Type B pancreatic cell (in vitro differentiated cells): ENCODE data around the gene DYNC1LI1. TPM values are rescaled to one million over a fixed set of nuclear protein-coding genes. Genes with fewer than 3 reads are reported as not detected.

Source experiments
- DNase-seq: peaks from one replicate; pipeline ENCODE4 v3.0.0; 2021; ENCODE audit warnings: mixed read lengths; ENCODE audit not compliant: unreplicated experiment; ENCODE audit errors: extremely low spot score
- H3K27ac Mint-ChIP-seq: 2 replicates; pipeline ENCODE4 v1.8.0; 2021; ENCODE audit warnings: mild to moderate bottlenecking, mixed read lengths
- H3K27me3 Mint-ChIP-seq: 2 replicates; pipeline ENCODE4 v1.8.0; 2021; ENCODE audit warnings: mixed read lengths
- H3K36me3 Mint-ChIP-seq: 2 replicates; pipeline ENCODE4 v1.8.0; 2021; ENCODE audit warnings: mixed read lengths
- H3K4me1 Mint-ChIP-seq: one replicate; pipeline ENCODE4 v1.8.0; 2021; ENCODE audit warnings: mixed read lengths; ENCODE audit not compliant: unreplicated experiment
- H3K4me3 Mint-ChIP-seq: 2 replicates; pipeline ENCODE4 v1.8.0; 2021; ENCODE audit warnings: mild to moderate bottlenecking, mixed read lengths
- H3K9me3 Mint-ChIP-seq: 2 replicates; pipeline ENCODE4 v1.8.0; 2021; ENCODE audit warnings: mixed read lengths
- CTCF ChIP-seq: fragments of 200-600 bp; sonication (generic); conservative IDR thresholded peaks from 2 replicates; pipeline ENCODE4 v1.5.0; 2021; ENCODE audit warnings: antibody characterized with exemption, mild to moderate bottlenecking
- microRNA-seq: library from miRNA; unstranded; fragments of <30 nt; microRNA quantifications from one replicate; pipeline ENCODE4, GENCODE V29; 2020
- total RNA-seq: library from RNA; stranded (reverse); gene quantifications from 2 replicates; pipeline ENCODE4 v1.2.1, GENCODE V29; 2021; ENCODE audit warnings: low replicate concordance

DYNC1LI1 gene
- total RNA-seq, 1 donor from 2014 or later = 35.9 TPM

DNA sequence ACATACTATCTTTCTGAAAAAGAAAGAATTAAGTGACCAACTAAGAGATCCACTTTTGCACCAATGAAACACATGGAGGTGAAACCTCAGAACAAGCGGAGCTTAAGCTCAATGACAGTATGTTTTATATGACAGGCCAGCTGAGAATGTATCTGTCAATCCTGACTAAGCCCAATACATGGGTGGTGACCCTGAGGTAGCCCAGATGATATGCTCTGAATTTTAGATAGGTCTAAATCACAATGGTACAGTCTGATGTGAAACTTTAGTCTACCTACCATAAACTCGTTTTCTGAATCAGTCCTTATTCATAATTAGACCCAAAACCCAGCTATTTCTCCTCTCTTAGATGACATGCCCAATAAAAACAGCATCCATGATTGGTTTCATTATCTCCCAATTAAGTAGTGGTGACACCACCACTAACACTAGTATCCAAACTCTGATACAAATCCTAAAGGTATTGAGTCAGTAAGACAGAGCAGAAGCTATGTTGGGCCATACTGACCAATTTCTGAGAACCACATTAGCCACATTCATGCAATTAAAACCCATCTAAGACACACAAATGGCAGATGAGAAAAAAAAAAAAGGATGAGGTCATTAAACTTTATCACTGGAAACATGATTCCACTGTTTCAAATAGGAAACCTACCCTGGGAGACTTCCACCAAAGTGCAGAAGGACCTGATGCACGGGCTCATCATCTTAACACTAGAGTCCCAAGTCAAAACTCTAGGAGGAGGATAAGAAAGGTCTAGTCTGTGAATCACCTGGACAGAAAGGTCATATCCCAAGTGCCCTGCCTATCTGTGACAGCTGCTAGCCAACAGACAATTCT is 88.6 kb downstream of the DYNC1LI1 start:
- H3K9me3 Mint-ChIP-seq = no peaks in the 10 kb centered on the region
- no peak for TF ChIP-seq CTCF
- H3K4me1 Mint-ChIP-seq = no peaks in the 10 kb centered on the region
- DNase-seq = no peak
- H3K27me3 Mint-ChIP-seq = no peaks in the 10 kb centered on the region
- peaks cover 31% of the 10 kb centered on the region for H3K36me3 Mint-ChIP-seq
- H3K4me3 Mint-ChIP-seq = no peak overlapping the region
- no peak overlapping the region for H3K27ac Mint-ChIP-seq

DNA sequence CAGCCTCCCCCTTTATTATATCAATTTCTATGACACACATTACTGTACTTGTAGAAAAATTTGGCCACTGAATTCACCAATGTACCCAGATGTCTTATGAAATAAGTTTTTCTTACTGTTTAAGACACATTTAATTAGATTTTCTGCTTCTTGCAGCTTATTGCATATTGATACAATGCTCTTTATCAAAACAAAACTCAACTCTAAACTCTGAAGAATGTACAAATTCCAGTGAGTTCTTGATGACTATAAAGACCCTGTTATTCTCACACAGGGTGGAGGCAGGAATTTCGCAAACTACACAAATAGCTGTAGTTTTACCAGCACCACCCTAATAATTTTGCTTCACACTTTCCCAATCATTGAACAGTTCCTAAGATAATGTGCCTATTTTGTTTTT is 90.1 kb downstream of the DYNC1LI1 start:
- Mint-ChIP-seq H3K27ac (no peak overlapping the region), H3K36me3 (peaks cover 32% of the 10 kb centered on the region), H3K27me3 (no peaks in the 10 kb centered on the region), H3K9me3 (no peaks in the 10 kb centered on the region), H3K4me3 (no peak overlapping the region), H3K4me1 (no peaks in the 10 kb centered on the region)
- no peak for TF ChIP-seq CTCF
- DNase-seq = no peak

Small RNAs within 50 kb of the gene (microRNA-seq; reads per million reads assigned to microRNA genes)
- gene MIR548AY = not detected

Other genes starting within 250 kb of the DYNC1LI1 start
- gene CMTM7, start 179.0 kb downstream of the DYNC1LI1 start, total RNA-seq = 8.2 and 20.4 TPM in 2 replicates
- gene CMTM6, start 68.0 kb downstream of the DYNC1LI1 start, total RNA-seq = 37.5 and 51.2 TPM in 2 replicates
- 41.6 and 42.8 TPM in 2 replicates for gene CNOT10, start 114.3 kb upstream of the DYNC1LI1 start, total RNA-seq
- 11.2 and 26.5 TPM in 2 replicates for gene TRIM71, start 247.1 kb upstream of the DYNC1LI1 start, total RNA-seq